ENCODE measurements around the gene SCD5. TPM values are rescaled to one million over a fixed set of nuclear protein-coding genes. Genes with fewer than 3 reads are reported as not detected.

SCD5 gene
- total and polyA plus RNA-seq, 12 donors: 85.9 to 585 (median 229) TPM

GRCh38 chr4:82705169-82705927 is 93.2 kb downstream of the SCD5 start:
- Histone ChIP-seq H3K4me3 (no peak overlapping the region), H3K4me1 (replicated peaks in 1 of 2) (peaks cover 32 to 58% of the 10 kb centered on the region in 2 donors), H3K36me3 (replicated peaks in 1 of 2) (no peaks in the 10 kb centered on the region), H3K27me3 (no peaks in the 10 kb centered on the region), H3K27ac (peak overlapping the region; percentile 15 to 96 (median 92)), H3K9me3 (replicated peaks in 1 of 3) (no peaks in the 10 kb centered on the region)
- no peak for TF ChIP-seq POLR2A (IDR thresholded peaks at IDR 0.05)
- TF ChIP-seq CTCF (IDR thresholded peaks at IDR 0.05): no peak
- intact Hi-C loops (cut with DNase I): no loop called here
- DNase-seq: no peak
- 74 to 83% (median 82%) methylated on average over 7 of the region's 7 CpGs for WGBS, 4 donors

- no peak for TF ChIP-seq CTCF (IDR thresholded peaks at IDR 0.05)
- no peak for TF ChIP-seq POLR2A (IDR thresholded peaks at IDR 0.05)
- H3K27ac ChIP-seq: peak overlapping the region in 3 of 5 donors; percentile 92 to 96 (median 94)
- peaks cover 21 to 46% of the 10 kb centered on the region in 2 donors for H3K4me1 ChIP-seq (replicated peaks in 1 of 2)
- H3K27me3 ChIP-seq: no peaks in the 10 kb centered on the region
- no peaks in the 10 kb centered on the region for H3K9me3 ChIP-seq (replicated peaks in 1 of 3)
- no peaks in the 10 kb centered on the region for H3K36me3 ChIP-seq (replicated peaks in 1 of 2)
- H3K4me3 ChIP-seq: no peak overlapping the region
- intact Hi-C loops (cut with DNase I): no loop called here
- 89 to 92% (median 90%) methylated on average over 6 of the region's 6 CpGs for WGBS, 4 donors
- DNase-seq: no peak
Measured at GRCh38 chr4:82704156-82704555, 94.4 kb downstream of the SCD5 start.

GRCh38 chr4:82698412-82698811 is 100.2 kb downstream of the SCD5 start:
- Histone ChIP-seq H3K36me3 (replicated peaks in 1 of 2) (no peaks in the 10 kb centered on the region), H3K4me1 (replicated peaks in 1 of 2) (peaks cover 0 to 4% of the 10 kb centered on the region in 2 donors), H3K27me3 (no peaks in the 10 kb centered on the region), H3K27ac (no peak overlapping the region), H3K4me3 (no peak overlapping the region), H3K9me3 (replicated peaks in 1 of 3) (no peaks in the 10 kb centered on the region)
- TF ChIP-seq CTCF (IDR thresholded peaks at IDR 0.05) (no peak), POLR2A (IDR thresholded peaks at IDR 0.05) (no peak)
- intact Hi-C loops (cut with DNase I): no loop called here
- 90 to 93% (median 92%) methylated on average over 1 to 2 of the region's 2 CpGs for WGBS, 4 donors
- no peak for DNase-seq

GRCh38 chr4:82697561-82697960 is 101.0 kb downstream of the SCD5 start:
- TF ChIP-seq POLR2A (IDR thresholded peaks at IDR 0.05) (no peak), CTCF (IDR thresholded peaks at IDR 0.05) (no peak)
- no peak for DNase-seq
- Histone ChIP-seq H3K4me1 (replicated peaks in 1 of 2) (peaks cover 0 to 4% of the 10 kb centered on the region in 2 donors), H3K9me3 (replicated peaks in 1 of 3) (no peaks in the 10 kb centered on the region), H3K27ac (peak overlapping the region in 1 of 5 donors; percentile 27), H3K36me3 (replicated peaks in 1 of 2) (no peaks in the 10 kb centered on the region), H3K27me3 (no peaks in the 10 kb centered on the region), H3K4me3 (no peak overlapping the region)
- 73 to 81% (median 77%) methylated on average over 8 of the region's 8 CpGs for WGBS, 4 donors
- intact Hi-C loops (cut with DNase I): no loop called here
